GM12878 (cell line): ENCODE results near the gene MAMDC2.

ENCODE experiments used
- CEBPB ChIP-seq, 2 experiments: fragments of 150-350 bp in 1 of 2; IDR thresholded peaks; 2 replicates each; pipeline ENCODE4 v1.6.1; 2012 to 2014; ENCODE audit warnings: low read depth in 2 of 2, low read length in 2 of 2, borderline replicate concordance in 1 of 2, inconsistent platforms in 1 of 2
- CTCF ChIP-seq, 3 experiments: IDR thresholded peaks in 2 of 3; conservative IDR thresholded peaks in 1 of 3; 2 replicates each; pipeline ENCODE4 v1.5.1; 2011; ENCODE audit warnings: low read depth in 3 of 3, low read length in 3 of 3, mild to moderate bottlenecking in 3 of 3, control low read depth in 2 of 3, moderate library complexity in 2 of 3, inconsistent platforms in 1 of 3, mixed read lengths in 1 of 3; ENCODE audit not compliant: control insufficient read depth in 2 of 3, insufficient read depth in 1 of 3; ENCODE audit errors: extremely low read depth in 1 of 3
- EZH2 ChIP-seq: IDR thresholded peaks from 2 replicates; pipeline ENCODE4 v1.6.1; 2012; ENCODE audit warnings: low read depth, mild to moderate bottlenecking, control low read depth, inconsistent platforms, low read length, borderline replicate concordance; ENCODE audit not compliant: control insufficient read depth
- POLR2AphosphoS5 ChIP-seq: IDR thresholded peaks from 2 replicates; pipeline ENCODE4 v1.6.1; 2011; ENCODE audit warnings: mild to moderate bottlenecking, low read length, inconsistent platforms
- RAD21 ChIP-seq: IDR thresholded peaks from 2 replicates; pipeline ENCODE4 v1.6.1; 2011; ENCODE audit warnings: mild to moderate bottlenecking, low read depth, low read length, moderate library complexity; ENCODE audit not compliant: insufficient read depth

- TF ChIP-seq EZH2 (no peak), RAD21 (no peak), CTCF (IDR thresholded peaks at IDR 0.05 in 2 of 3, conservative IDR thresholded peaks at IDR 0.05 in 1 of 3; ENCODE audit: control insufficient read depth in 2 of 3, extremely low read depth in 1 of 3, insufficient read depth in 1 of 3, low read depth in 3 of 3, low read length in 3 of 3) (no peak), POLR2AphosphoS5 (no peak), CEBPB (IDR thresholded peaks at IDR 0.05; ENCODE audit: borderline replicate concordance in 1 of 2, low read depth in 2 of 2, low read length in 2 of 2) (no peak)
Observed at GRCh38 chr9:70142101-70142500, 98.5 kb downstream of the MAMDC2 start.
